SK-N-SH treated with all-trans-retinoic acid at 6 μM for 48 hours (cell line): ENCODE measurements around the gene SYAP1.

Experiments
- CSRNP3 ChIP-seq: fragments of 250-450 bp; sonication (Bioruptor Pico); IDR thresholded peaks from 2 replicates; pipeline ENCODE4 v1.5.1; 2021; ENCODE audit warnings: mild to moderate bottlenecking, moderate library complexity
- ESRRG ChIP-seq: fragments of 250-450 bp; sonication (Bioruptor Pico); IDR thresholded peaks from 2 replicates; pipeline ENCODE4 v1.6.1; 2021; ENCODE audit warnings: mild to moderate bottlenecking
- ISL1 ChIP-seq: fragments of 250-450 bp; sonication (Bioruptor Pico); IDR thresholded peaks from 2 replicates; pipeline ENCODE4 v2.1.2; 2022; ENCODE audit warnings: mild to moderate bottlenecking, moderate library complexity
- RARB ChIP-seq: fragments of 250-450 bp; sonication (Bioruptor Pico); IDR thresholded peaks from 2 replicates; pipeline ENCODE4 v1.8.0; 2021; ENCODE audit warnings: mild to moderate bottlenecking, moderate library complexity
- TOX ChIP-seq: fragments of 250-450 bp; sonication (Bioruptor Pico); IDR thresholded peaks from 2 replicates; pipeline ENCODE4 v1.8.0; 2021; ENCODE audit warnings: mild to moderate bottlenecking, moderate library complexity, borderline replicate concordance
- ZNF70 ChIP-seq: fragments of 450-650 bp; formaldehyde crosslinking; IDR thresholded peaks from 2 replicates; pipeline ENCODE4 v1.5.0; 2020; ENCODE audit warnings: mild to moderate bottlenecking, moderate library complexity
- ZNF8 ChIP-seq: fragments of 450-650 bp; formaldehyde crosslinking; IDR thresholded peaks from 2 replicates; pipeline ENCODE4 v1.5.0; 2020; ENCODE audit warnings: mild to moderate bottlenecking, moderate library complexity

- TF ChIP-seq TOX (CRISPR knock-in tag) (no peak), ISL1 (no peak), RARB (CRISPR knock-in tag) (no peak), ESRRG (CRISPR knock-in tag) (no peak), ZNF70 (no peak), CSRNP3 (CRISPR knock-in tag) (no peak), ZNF8 (CRISPR knock-in tag) (no peak)
These were observed 26.2 kb downstream of the SYAP1 start for GRCh38 chrX:16745659-16746058.
